HG03196 (cell line): Measurements from ENCODE around the gene VCL.
"Not testable (repeated sequence)": the region's sequence is repeated elsewhere in the genome, so short reads cannot be mapped to it uniquely, and the experiment has no call there.

Experiments
- ATAC-seq: cut with Tn5 transposase; IDR thresholded peaks from one replicate; pipeline ENCODE4 v1.9.1; 2021; ENCODE audit not compliant: unreplicated experiment

The VCL gene

GRCh38 chr10:73971636-73972354, 26.1 kb upstream of the VCL start:
- ATAC-seq = no peak

- no peak for ATAC-seq
Observed at GRCh38 chr10:73973427-73973826, 24.5 kb upstream of the VCL start.

- ATAC-seq = no peak
Observed at GRCh38 chr10:73974309-73974946, 23.5 kb upstream of the VCL start.

- no peak for ATAC-seq
Observed at GRCh38 chr10:73975388-73975787, 22.5 kb upstream of the VCL start.

GRCh38 chr10:73979141-73979808, 18.6 kb upstream of the VCL start:
- no peak for ATAC-seq

GRCh38 chr10:73979809-73980433, 18.0 kb upstream of the VCL start:
- no peak for ATAC-seq

- ATAC-seq = no peak
Observed at GRCh38 chr10:73981812-73982211, 16.1 kb upstream of the VCL start.

- ATAC-seq = no peak
Observed at GRCh38 chr10:73983096-73984047, 14.5 kb upstream of the VCL start.

GRCh38 chr10:73989594-73990150, 8.2 kb upstream of the VCL start:
- no peak for ATAC-seq

- ATAC-seq = no peak
Observed at GRCh38 chr10:73991203-73991883, 6.6 kb upstream of the VCL start.

GRCh38 chr10:73991884-73992245, 6.1 kb upstream of the VCL start:
- no peak for ATAC-seq

GRCh38 chr10:73992899-73993788, 4.8 kb upstream of the VCL start:
- ATAC-seq = no peak

- ATAC-seq = no peak
Observed at GRCh38 chr10:73995035-73995358, 2.9 kb upstream of the VCL start.

GRCh38 chr10:73997461-73997786, 492 bp upstream of the VCL start:
- ATAC-seq = peak; percentile 16

GRCh38 chr10:73998623-73998928, 660 bp downstream of the VCL start:
- ATAC-seq = no peak

GRCh38 chr10:73998929-73999691, 1.2 kb downstream of the VCL start:
- no peak for ATAC-seq

GRCh38 chr10:73999703-74000102, 1.8 kb downstream of the VCL start:
- no peak for ATAC-seq

GRCh38 chr10:74000244-74000643, 2.3 kb downstream of the VCL start:
- ATAC-seq = not testable (repeated sequence)
